Brain microvascular endothelial cell (primary cell): Measurements from ENCODE around the gene SNTB2.
A peak's percentile ranks its signal among the peaks of the same experiment; 100 is the strongest.

Experiments used
- DNase-seq: peaks from one replicate; pipeline ENCODE4 v3.0.0-alpha.2; 2020
- H3K27ac ChIP-seq: fragments of 250-450 bp; sonication (Bioruptor Pico); 2 replicates; pipeline ENCODE4 v1.5.1; 2020; ENCODE audit warnings: mild to moderate bottlenecking, moderate library complexity
- H3K27me3 ChIP-seq: fragments of 250-450 bp; sonication (Bioruptor Pico); replicated peaks from 2 replicates; pipeline ENCODE4 v1.5.1; 2020; ENCODE audit warnings: mild to moderate bottlenecking
- H3K36me3 ChIP-seq: fragments of 250-450 bp; sonication (Bioruptor Pico); replicated peaks from 2 replicates; pipeline ENCODE4 v1.5.1; 2020; ENCODE audit warnings: mild to moderate bottlenecking
- H3K4me3 ChIP-seq: 2 replicates; pipeline ENCODE4 v1.5.1; 2011; ENCODE audit warnings: low read depth, mild to moderate bottlenecking, control low read depth, low read length, moderate library complexity
- CTCF ChIP-seq: IDR thresholded peaks from 2 replicates; pipeline ENCODE4 v1.5.1; 2011; ENCODE audit warnings: low read depth, mild to moderate bottlenecking, moderate library complexity, low read length, control low read depth, inconsistent platforms; ENCODE audit errors: missing control alignments
- in situ Hi-C: cut with HindIII; loops from 2 replicates; pipeline ENCODE4 v1.10.0; 2017; ENCODE audit warnings: low sequenced_read_pairs, low pct_ligation_motif_present

The SNTB2 gene

GRCh38 chr16:69309316-69309715 is 122.4 kb downstream of the SNTB2 start:
- no peak for TF ChIP-seq CTCF
- H3K27ac ChIP-seq, result no peak overlapping the region
- no peak for DNase-seq
- no peak overlapping the region for H3K4me3 ChIP-seq
- H3K36me3 ChIP-seq, result no peaks in the 10 kb centered on the region
- H3K27me3 ChIP-seq, result no peaks in the 10 kb centered on the region
- in situ Hi-C loops, result no loop called here

GRCh38 chr16:69310653-69311532 is 123.9 kb downstream of the SNTB2 start, which contains the start of gene VPS4A:
Gene VPS4A, plus strand, starts transcription at chr16:69311350. Its CDS starts 162 bp downstream, at chr16:69311512.
- Histone ChIP-seq H3K27me3 (no peaks in the 10 kb centered on the region), H3K27ac (peak within 1 kb of the TSS; percentile 68), H3K4me3 (peak within 1 kb of the TSS; percentile 85), H3K36me3 (peaks cover 8% of the 10 kb centered on the region)
- in situ Hi-C loops, result no loop called here
- TF ChIP-seq CTCF, result peak; percentile 81
- DNase-seq, result peak; percentile 93

GRCh38 chr16:69311533-69312387 is 124.8 kb downstream of the SNTB2 start:
- peak overlapping the region; percentile 48 for H3K27ac ChIP-seq
- no peak for DNase-seq
- no peaks in the 10 kb centered on the region for H3K27me3 ChIP-seq
- peak overlapping the region; percentile 85 for H3K4me3 ChIP-seq
- in situ Hi-C loops, result no loop called here
- H3K36me3 ChIP-seq, result peaks cover 17% of the 10 kb centered on the region
- peak; percentile 24 for TF ChIP-seq CTCF

GRCh38 chr16:69313469-69313868 is 126.5 kb downstream of the SNTB2 start:
- Histone ChIP-seq H3K27ac (no peak overlapping the region), H3K36me3 (peaks cover 29% of the 10 kb centered on the region), H3K27me3 (no peaks in the 10 kb centered on the region), H3K4me3 (no peak overlapping the region)
- TF ChIP-seq CTCF, result no peak
- in situ Hi-C loops, result no loop called here
- DNase-seq, result no peak

GRCh38 chr16:69314534-69314933 is 127.6 kb downstream of the SNTB2 start:
- no peak overlapping the region for H3K4me3 ChIP-seq
- in situ Hi-C loops, result no loop called here
- no peak for DNase-seq
- H3K36me3 ChIP-seq, result peaks cover 39% of the 10 kb centered on the region
- no peak overlapping the region for H3K27ac ChIP-seq
- H3K27me3 ChIP-seq, result no peaks in the 10 kb centered on the region
- no peak for TF ChIP-seq CTCF
